A172 (cell line): ENCODE results near the gene DIPK1A. TPM values are rescaled to one million over a fixed set of nuclear protein-coding genes. Genes with fewer than 3 reads are reported as not detected.
A peak's percentile ranks its signal among the peaks of the same experiment; 100 is the strongest.

ENCODE experiments used
- DNase-seq: peaks from one replicate; pipeline ENCODE4 v3.0.0-alpha.2; 2015; ENCODE audit warnings: low spot score
- total RNA-seq: library from RNA; depleted of rRNA; stranded (reverse); fragments of >200 nt; shearing (Covaris generic); gene quantifications from 2 replicates; pipeline ENCODE4 v1.2.3, GENCODE V29; 2014

The DIPK1A gene
- total RNA-seq, 1 experiment from 2014 or later: 8.5 TPM

GRCh38 chr1:92953491-92953890, 7.8 kb downstream of the DIPK1A start:
- no peak for DNase-seq

- no peak for DNase-seq
Measured at GRCh38 chr1:92952714-92953113, 8.5 kb downstream of the DIPK1A start.

DNA sequence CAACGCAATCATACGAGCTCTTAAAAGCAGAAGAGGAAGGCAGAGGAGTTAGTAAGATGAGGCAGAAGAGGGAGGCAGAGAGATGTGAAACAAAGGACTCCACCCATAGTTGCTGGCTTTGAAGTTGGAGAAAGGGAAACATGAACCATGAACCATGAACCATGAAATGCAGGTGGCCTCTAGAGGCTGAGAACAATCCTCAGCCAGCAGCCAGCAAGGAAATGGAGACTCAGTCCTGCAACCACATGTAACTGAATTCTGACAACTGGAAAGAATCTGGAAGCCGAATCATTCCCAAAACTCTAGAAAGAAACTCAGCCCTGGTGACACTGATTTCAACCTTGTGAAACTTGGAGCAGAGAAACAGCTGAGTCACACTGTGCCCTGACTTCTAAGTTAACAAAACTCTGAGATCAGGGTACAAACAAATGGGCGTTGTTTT, 10.1 kb downstream of the DIPK1A start:
- peak; percentile 32 for DNase-seq

- DNase-seq: peak; percentile 66
Measured at GRCh38 chr1:92949937-92950817, 11.1 kb downstream of the DIPK1A start.

GRCh38 chr1:92948071-92948470, 13.2 kb downstream of the DIPK1A start:
- DNase-seq: no peak

DNA sequence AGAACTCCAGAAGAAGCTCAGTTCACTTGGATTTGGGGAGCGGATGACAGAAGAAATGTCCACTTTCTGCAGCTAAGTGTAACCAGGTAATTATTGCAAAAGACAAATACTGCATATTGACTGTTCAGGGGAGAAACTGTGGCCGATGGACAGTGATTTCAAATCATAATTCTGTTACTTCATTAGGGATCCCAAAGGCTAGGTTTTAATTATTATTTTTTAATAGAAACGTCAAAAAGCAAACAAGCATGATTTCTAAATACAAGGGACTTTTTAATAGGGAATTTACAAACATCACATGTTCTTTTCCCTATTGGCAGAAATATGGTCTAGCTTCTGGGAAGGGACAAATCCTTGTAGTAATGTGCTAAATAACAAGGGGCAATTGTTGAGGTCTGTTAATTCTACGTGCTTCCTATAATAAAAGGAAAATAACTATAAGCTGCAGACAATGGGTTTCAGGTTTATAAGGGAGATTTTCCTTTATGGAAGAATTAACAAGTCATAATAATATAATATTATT, 15.5 kb downstream of the DIPK1A start:
- no peak for DNase-seq

- no peak for DNase-seq
Measured at GRCh38 chr1:92944901-92945747, 16.1 kb downstream of the DIPK1A start.

DNA sequence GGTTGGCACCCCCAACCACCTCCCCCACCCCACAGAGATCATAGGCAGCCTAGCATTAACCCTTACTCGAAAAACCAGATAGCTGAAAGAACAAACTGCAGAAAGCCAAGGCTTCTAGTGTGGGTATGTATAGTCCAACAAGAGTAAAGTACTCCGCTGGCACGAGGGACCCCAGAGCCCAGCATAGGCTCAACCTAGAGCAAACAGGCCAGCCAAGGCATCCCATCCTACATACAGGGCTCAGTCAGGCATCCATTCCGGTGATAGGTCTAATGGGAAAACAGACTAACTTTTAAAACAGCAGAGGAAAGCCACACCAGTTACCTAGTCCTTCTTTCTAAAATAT, 17.8 kb downstream of the DIPK1A start:
- DNase-seq: no peak

- no peak for DNase-seq
Measured at GRCh38 chr1:92940541-92940940, 20.7 kb downstream of the DIPK1A start.

- no peak for DNase-seq
Measured at GRCh38 chr1:92937731-92938130, 23.5 kb downstream of the DIPK1A start.

GRCh38 chr1:92936865-92937264, 24.4 kb downstream of the DIPK1A start:
- no peak for DNase-seq

DNA sequence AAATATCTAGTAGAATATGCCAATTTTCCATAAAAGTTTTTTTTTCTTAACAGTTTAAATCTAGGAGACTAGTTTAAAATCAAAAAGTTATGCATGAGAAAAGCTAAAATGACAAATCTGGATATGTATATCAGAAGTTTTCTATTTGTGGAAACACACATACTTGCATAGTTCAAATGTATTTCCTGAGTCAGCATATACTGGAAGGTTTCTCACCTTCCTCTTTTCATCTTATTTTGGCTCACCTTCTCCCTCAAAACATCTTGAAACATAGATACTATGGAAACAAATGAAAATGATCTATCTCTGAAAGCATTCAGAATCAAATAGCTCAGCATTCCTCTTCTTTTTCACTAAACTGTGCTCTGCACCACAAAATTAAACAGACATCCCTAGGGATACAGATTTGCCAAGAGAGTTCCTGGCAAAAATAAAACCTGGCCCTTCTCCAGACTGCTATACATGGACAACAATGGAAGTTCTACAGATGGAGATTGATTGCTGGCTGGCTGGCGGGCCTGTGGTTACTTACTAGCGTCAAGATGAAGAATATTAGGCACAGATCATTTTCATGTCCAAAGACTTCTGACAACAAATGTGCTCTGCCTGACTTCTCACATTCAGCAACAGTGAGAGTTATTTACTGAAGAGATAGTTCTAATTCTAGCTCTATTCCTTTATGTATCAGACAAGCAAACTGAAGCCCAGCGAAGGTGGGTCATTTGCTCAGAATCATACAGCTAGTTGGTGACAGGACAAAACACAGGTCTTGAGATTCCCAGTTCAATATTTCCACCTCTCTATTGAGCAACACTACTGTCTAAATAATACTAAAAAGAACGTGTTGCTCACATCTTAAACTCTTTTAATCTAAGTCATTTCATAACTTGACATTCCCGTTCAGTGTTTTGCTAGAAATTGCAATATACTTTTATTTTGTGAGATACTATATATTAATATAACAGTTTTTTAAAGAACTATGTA, 26.6 kb downstream of the DIPK1A start:
- DNase-seq: peak; percentile 9

GRCh38 chr1:92933459-92933858, 27.8 kb downstream of the DIPK1A start:
- no peak for DNase-seq

GRCh38 chr1:92931691-92932090, 29.6 kb downstream of the DIPK1A start:
- no peak for DNase-seq

GRCh38 chr1:92929461-92929860, 31.8 kb downstream of the DIPK1A start:
- no peak for DNase-seq

DNA sequence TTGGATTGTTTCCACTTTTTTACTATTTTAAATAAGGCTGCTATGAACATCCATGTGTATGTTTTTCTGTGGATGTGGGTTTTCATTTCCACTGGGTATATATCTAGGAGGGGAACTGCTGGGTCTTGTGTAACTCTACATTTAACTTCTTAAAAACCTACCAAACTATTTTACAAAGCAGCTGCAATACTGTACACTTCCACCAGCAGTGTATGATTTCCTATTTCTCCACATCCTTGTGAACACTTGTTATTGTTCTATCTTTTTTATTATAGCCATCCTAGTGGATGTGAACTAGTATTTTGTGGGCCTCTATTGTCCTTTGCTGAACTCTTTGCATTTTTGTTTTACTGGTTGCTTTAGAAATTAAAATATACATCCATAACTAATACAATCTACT, 33.4 kb downstream of the DIPK1A start:
- no peak for DNase-seq

DNA sequence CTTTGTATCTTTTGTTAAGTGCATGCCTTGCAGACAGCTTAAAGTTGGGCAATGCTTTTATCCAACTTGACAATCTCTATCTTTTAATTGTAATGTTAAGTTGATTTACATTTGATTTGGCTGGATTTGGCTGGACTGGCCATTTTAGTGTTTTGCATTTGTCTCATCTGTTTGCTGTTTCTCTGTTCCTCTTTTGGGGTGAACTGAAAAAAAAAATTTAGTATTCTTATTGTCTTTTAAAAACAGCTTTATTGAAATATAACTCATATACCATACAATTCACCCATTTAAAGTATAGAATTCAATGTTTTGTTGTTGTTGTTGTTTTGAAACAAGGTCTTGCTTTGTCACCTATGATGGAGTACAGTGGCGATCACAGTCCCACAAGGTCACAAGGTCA, 34.4 kb downstream of the DIPK1A start:
- no peak for DNase-seq

- no peak for DNase-seq
Measured at GRCh38 chr1:92924501-92924900, 36.8 kb downstream of the DIPK1A start.

DNA sequence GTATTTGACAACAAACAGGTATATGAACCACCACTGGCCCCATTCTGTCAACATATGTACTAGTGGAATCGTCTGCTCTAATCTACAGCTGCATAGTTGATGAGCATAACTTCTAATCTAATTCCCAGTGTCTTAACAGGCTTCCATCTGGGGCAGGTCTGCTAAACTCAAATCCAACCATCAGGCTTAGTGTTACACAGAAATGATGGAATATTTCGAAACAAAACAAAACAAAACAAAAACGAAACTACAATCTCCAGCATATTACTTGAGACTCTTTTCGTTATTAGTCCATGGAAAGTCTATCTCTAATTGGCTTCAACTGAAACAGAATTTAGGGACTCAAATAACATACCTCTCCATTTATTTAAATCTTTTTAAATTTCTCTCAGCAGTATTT, 37.6 kb downstream of the DIPK1A start:
- no peak for DNase-seq

GRCh38 chr1:92922356-92923035, 38.8 kb downstream of the DIPK1A start:
- no peak for DNase-seq
